GM12872 (cell line): ENCODE measurements around the gene DIP2B.

Experiments
- CTCF ChIP-seq: IDR thresholded peaks from 3 replicates; pipeline ENCODE4 v1.5.1; 2011; ENCODE audit warnings: low read depth, mild to moderate bottlenecking, low read length, moderate library complexity; ENCODE audit not compliant: insufficient read depth

DIP2B gene

DNA sequence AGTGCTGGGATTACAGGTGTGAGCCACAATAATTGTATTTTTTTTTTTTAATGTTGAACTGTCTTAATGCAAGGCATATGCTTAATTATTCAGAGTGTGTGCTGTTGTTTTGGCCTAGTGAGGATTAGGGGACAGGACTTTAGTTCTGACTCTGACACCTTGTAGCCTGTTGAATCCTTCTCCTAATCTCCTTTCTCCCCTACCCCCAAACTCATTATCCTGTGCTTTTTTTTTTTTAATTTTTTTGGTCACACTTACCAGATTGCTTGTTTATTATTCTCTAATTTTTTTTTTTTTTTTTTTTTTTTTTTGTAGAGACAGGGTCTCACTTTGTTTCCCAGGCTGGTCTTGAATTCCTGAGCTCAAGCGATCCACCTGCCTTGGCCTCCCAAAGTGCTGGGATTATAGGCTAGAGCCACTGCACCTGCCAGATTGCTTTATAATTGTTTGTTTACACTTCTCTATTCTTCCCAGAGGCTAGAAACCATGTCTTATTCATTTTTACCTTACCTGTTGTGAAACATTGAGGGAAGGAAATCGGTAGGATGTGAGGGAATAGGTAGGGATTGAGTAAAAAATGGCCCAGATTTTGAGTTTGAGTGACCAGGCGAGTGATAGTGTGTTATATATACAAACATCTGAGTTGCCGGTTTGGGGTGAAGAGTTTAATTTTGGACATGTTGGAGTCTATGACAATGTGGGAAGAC lies 32.2 kb downstream of the DIP2B start:
- TF ChIP-seq CTCF: no peak

DNA sequence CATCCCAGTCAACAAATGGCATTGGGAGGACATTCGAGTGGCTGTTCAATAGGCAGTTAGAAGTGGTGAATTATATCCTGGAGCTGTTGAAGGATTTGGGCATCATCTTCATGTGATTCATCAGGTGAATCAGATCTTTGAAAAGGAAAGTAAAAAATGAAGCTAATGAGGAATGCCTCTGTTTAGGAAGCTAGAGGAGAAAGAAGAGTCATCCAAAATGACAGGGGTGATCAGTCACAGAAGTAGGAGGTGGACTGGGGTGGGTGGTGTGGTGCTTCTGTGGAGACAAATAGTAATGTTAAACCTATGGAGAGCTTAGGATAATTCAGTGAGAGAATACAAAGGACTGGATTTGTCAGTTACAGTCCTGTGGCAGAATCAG lies 32.7 kb downstream of the DIP2B start:
- no peak for TF ChIP-seq CTCF

GRCh38 chr12:50538182-50538581 lies 33.4 kb downstream of the DIP2B start:
- TF ChIP-seq CTCF: no peak

GRCh38 chr12:50541139-50541538 lies 36.4 kb downstream of the DIP2B start:
- TF ChIP-seq CTCF: no peak

DNA sequence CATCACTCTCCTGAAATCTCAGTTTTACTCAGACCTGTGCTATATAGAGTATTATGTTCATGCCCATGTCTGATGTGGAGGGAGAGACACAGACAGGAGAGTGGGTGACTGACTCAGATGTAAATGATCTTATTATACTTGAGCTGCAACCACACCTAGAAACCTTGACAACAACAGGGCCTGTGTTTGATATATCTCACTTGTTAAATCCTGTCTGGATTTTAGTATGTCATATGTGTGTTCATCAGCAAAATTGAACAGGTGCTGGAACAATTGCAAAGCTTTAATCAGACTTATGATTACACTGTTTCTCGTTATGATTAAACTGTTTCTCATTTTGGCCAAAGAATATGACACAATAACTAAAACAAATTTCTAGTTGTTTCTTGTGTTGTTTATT lies 37.7 kb downstream of the DIP2B start:
- no peak for TF ChIP-seq CTCF

GRCh38 chr12:50545213-50545612 lies 40.4 kb downstream of the DIP2B start:
- TF ChIP-seq CTCF: no peak

GRCh38 chr12:50545786-50546185 lies 41.0 kb downstream of the DIP2B start:
- no peak for TF ChIP-seq CTCF
